Peyer's patch (tissue), 4 donors: ENCODE results near the gene RBM4B.

ENCODE experiments used
- CTCF ChIP-seq, 6 experiments: fragments of 450-650 bp in 4 of 6; fragments of 200-600 bp in 2 of 6; sonication (generic) in 1 of 6; IDR thresholded peaks; one replicate each; pipeline ENCODE4 v1.5.1; 2017 to 2019; ENCODE audit warnings: antibody characterized with exemption in 6 of 6, mild to moderate bottlenecking in 3 of 6, moderate library complexity in 1 of 6
- POLR2A ChIP-seq, 2 donors: fragments of 450-650 bp; IDR thresholded peaks; one replicate each; pipeline ENCODE4 v1.5.1; 2017; ENCODE audit warnings: antibody characterized with exemption in 2 of 2, mild to moderate bottlenecking in 2 of 2, moderate library complexity in 2 of 2

DNA sequence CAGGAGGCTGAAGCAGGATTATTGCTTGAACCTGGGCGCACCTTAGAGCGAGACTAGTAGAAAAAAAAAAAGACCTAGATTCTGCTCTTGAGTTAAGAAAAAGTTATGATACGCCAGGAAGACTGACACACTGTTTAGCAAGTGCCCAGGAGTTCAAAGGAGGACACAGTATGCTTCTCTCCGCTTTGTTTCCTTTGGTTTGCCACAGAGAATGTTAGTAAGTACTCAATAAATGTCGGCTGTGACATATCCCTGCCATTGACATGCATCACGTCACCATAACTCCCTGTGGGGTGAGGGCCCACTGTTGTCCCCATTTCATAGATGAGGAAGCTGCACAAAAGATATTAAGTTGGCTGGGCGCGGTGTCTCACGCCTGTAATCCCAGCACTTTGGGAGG lies 44.3 kb upstream of the RBM4B start:
- TF ChIP-seq CTCF (IDR thresholded peaks at IDR 0.05) (no peak), POLR2A (IDR thresholded peaks at IDR 0.05) (no peak)
